Fibroblast of upper back skin (primary cell): Measurements from ENCODE around the gene FICD.
"Not testable (repeated sequence)": the region's sequence is repeated elsewhere in the genome, so short reads cannot be mapped to it uniquely, and the experiment has no call there.

Experiments used
- DNase-seq: peaks from one replicate; pipeline ENCODE4 v3.0.0-alpha.2; 2013

FICD gene

DNA sequence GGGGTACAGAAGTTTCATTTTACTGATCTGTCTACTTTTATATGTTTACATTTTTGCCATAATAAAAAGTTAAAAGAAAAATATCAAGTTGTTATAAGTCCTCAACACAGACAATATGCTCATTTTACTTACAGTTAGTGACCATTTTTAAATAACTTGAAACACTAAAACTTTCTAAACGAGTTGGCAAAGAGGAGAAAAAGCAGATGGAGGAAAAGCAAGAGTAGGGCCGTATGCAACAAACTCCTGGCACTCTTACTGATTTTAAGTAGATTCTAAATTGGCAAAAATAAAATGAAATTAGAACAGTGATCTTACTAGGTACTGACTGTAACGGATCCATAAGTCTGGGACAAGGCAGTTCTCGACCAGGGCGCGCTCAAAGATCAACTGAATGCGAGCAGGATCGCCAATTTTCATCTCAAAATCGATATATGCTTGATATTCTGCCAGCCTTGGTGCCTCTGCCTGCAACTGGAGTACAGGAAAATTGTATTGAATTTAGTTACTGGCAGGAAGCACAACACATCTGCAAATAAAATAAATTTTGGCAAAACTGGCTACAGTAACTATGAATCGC, 23.6 kb downstream of the FICD start:
- DNase-seq, result no peak

DNA sequence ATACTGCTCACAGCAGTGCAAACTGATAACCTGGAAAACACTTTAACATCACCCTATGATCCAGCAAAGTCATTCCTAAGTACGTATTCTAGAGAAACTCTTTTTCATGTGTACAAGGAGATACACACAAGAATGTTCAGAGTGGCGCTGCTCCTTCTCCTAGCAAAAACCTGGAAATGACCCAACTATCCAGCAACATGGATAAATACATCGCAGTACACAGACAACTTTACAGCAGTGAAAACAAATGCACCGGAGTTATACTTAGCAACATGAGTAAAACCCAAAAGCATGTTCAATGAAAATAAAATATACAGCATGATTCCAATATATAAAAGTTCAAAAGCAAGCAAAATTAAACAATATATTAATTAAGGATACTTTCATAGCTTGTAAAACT, 27.2 kb downstream of the FICD start:
- DNase-seq, result peak; percentile 28

DNA sequence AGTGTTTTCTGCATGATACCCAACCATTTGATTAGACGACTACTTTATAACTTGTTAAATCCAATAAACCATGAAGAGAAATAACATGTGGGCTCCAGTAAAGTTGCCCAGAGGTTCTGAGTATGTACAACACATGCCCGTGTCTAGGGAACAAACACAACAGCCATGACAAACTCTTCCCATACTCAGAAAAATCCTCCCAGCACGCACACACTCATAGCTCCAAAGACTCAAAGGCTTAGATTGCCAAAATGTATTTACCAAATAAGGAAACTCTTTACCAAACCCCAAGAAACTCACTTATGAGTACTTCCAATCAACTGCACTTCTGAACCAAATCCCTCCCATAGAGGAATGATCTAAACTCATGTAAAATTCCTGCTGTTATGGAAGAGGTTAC, 28.6 kb downstream of the FICD start:
- DNase-seq, result peak; percentile 31

DNA sequence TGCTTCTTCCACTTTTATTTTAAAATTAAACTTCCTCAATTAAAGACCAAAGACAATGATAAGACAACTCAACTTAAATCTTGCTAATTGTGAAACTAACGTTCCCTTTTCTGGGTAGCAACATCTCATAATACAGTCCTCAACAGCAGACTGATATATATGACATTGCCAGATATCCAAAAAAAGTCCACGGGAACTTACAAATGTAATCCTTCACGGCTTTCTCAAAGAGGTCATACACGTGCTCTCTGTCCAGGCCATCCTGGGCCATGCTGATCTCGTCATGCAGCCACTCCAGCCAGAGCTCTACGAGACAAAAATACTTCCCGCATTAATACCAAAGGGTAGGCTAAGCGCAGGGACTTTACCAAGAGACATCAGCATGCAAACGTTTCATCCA, 32.6 kb downstream of the FICD start:
- DNase-seq, result no peak

DNA sequence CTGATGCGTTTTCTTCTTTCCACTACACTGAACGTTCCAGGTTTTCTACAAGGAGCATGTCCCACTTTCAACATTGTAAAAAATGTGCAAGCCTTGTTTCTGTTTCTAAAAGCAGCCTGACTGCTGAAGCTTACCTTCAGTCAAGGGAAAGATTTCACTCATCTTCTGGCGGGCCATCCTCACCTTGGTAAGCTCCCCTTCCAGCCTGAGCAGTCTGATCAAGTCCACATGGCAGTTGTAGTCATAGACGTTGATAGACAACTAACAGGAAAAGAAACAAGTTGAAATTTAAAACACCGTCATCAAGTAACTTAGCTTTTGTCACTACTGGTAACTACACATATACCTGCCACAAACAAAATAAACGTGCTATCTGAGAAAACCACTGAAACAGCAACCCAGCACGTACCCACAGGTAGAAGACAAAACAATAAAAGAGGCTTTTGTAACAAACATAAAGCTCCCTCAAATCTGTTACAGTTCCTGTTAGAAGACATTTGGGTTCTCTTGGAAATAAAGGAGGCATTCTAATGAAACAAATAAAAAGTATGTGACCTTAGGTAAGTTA, 34.0 kb downstream of the FICD start:
- no peak for DNase-seq

DNA sequence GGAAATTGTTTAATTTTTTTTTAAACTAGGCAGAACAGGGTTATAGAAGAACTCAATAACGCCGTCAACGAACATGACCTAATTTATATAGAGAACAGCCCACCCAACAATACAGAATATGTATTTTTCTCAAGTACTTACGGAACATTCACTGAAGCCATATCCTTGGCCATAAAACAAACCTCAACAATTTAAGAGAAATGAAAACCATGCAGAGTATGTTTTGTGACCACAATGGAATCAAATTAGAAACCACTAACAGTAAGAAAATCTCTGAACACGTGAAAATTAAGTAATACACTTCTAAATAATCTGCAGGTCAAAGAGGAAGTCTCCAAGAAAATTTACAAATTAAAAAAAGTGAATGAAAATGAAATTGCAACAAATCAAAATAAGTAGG, 36.5 kb downstream of the FICD start:
- peak; percentile 79 for DNase-seq

DNA sequence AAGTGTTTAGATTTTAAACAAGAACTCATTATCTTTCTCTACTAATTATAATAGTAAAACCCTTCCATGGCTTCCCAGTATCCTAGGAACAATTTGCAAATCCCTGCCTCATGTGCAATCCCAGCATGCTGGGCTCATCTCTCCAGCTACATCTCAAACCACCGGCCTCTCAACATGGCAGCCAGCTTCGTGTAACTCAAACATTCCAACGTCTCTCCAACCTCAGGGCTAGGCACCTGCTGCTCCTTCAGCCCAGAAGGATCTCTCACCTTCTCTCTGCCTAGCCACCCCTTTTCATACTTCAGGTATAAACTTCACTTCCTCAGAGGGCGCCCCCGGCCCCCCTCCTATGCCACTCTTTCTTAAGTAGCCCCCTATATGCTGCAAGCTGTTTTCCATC, 38.7 kb downstream of the FICD start:
- DNase-seq, result no peak

DNA sequence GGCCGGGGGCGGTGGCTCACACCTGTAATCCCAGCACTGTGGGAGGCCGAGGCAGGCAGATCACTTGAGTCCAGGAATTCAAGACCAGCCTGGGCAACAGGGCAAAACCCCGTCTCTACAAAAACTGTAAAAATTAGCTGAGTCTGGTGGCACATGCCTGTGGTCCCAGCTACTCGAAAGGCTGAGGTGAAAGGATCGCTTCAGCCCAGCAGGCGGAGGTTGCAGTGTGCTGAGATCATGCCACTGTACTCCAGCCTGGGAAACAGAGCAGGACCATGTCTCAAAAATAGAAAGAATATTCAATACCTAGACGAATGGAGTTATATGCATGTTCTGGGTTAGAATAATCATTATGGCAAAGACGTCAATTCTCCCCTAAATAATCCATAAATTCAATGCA, 40.3 kb downstream of the FICD start:
- not testable (repeated sequence) for DNase-seq

DNA sequence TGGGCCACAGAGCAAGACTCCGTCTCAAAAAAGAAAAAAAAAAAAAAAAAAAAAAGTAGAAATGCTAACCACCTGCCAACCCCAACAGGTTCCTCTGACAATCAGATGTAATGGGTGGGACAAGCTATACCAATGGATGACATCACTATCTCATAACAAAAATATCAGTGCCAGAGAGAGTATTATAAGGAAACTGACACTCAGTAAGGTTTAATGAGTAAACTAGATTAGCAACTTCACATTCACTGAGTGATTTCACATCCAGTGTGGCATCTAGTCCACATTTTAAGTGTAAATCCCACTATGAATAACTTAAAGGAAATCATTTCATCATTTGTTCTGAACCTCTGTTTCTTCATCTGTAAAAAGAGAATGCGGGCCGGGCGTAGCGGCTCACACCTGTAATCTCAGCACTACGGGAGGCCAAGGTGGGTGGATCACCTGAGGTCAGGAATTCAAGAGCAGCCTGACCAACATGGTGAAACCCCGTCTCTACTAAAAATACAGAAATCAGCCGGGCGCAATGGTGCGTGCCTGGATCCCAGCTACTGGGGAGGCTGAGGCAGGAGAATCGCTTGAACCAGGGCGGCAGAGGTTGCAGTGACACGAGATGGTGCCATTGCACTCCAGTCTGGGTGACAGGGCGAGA, 44.1 kb downstream of the FICD start:
- no peak for DNase-seq

DNA sequence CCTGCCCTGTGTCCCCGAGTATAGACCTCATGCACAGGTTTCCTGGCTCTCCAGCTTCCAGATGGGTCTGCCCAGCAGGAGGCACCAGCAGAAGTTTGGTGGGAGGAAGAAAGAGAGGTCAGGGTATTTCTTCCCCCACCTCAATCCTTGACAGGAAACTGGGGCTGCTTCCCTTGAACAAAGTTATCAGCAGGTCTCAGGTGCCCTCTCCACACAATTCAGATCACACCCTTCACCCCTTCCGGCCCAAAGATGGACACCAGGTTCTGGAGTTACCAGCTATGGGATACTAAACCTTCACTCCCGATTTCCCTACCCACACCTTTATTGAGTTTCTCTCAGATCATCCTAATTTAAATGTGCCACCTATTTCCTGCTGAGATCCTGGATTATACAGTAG, 44.7 kb downstream of the FICD start:
- no peak for DNase-seq

DNA sequence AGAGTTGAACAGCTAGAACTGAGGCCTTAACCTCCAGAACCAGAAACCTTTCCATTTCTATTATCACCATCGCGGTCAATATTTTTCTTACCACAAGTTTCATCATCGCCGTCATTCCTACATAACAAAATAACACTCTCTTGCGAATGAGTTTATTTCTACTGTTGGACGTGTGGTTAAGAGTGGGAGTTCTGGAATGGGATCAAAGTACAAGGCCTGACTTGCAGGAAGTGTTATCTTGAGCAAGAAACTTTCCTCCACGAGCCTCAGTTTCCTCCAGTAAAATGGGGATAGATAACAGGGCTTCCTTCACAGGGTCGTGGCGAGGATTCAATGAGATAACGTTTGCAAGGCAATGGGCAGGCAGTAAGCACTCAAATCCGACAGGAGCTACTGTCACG, 45.2 kb downstream of the FICD start:
- DNase-seq, result peak; percentile 37

DNA sequence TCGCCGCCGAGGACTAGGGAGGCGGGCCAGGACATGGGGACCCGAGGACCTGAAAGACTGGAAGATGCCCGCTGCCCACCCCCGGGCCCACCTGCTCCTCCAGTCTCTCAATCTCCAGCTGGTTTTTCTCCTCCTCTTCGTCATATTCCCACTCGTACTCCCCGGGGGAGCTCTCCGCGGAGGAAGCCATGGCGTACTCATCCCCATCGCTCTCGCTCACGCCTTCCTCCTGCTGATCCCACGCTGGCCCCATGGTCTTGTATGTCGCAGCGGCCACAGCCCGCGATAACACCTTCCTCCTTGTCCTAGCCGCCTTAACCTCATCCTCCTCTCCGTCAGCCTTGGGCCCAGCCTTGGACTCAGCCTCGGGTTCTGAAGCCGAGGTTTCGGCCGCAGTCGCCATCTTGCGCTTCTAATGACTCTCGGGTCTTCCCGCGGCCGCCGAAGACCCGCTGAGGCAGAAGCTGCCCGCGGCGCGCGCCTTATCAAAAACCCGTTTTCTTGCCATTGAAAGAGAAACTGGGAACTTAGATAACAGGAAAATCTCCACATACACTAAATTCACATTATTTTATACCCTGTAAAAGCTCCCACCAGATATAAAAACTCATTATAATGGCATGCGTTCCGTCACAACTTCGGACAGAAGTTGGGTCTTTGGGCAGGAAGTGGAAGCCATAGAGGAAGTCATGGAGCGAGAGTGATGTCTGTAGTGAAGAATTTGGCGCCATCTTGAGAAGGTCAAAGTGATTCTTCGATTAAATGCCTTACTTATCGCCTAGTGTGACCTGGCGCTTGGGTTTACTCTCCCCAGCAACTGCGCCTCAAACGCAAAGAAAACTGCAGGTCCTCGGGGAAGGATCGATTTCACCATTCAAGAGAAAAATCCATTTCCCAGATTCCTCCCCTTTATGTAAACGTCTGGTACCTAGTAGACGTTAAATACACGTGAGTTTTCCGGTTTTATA, 46.0 kb downstream of the FICD start, which contains the start of gene SART3:
Gene SART3, minus strand, starts transcription at position 422 of the 968 bp plus-strand sequence. Its CDS starts 19 bp downstream, at position 403.
- peak; percentile 86 for DNase-seq

DNA sequence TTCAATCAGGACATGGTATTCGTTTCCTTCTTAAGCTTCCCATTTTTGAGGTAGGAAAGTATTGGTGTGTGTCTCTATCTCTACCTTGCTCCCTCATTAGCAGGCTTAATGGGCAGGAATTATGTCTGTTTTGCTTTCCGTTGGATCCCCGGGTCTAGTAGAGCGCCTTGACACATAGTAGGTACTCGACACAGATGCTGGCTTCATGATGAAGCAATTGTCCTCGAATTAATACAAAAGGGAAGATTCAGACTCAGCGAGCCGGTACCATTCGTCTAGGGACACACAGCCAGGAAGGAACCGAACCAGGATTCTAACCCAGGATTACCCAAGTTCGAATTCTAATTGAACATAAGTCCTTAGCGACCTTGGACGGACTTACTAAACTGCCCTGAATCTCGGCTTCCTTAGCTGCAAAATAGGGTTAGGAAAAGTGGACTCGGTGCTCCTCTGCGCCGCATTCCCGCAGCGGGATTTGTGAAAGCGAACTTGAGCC, 46.8 kb downstream of the FICD start:
- DNase-seq, result no peak

DNA sequence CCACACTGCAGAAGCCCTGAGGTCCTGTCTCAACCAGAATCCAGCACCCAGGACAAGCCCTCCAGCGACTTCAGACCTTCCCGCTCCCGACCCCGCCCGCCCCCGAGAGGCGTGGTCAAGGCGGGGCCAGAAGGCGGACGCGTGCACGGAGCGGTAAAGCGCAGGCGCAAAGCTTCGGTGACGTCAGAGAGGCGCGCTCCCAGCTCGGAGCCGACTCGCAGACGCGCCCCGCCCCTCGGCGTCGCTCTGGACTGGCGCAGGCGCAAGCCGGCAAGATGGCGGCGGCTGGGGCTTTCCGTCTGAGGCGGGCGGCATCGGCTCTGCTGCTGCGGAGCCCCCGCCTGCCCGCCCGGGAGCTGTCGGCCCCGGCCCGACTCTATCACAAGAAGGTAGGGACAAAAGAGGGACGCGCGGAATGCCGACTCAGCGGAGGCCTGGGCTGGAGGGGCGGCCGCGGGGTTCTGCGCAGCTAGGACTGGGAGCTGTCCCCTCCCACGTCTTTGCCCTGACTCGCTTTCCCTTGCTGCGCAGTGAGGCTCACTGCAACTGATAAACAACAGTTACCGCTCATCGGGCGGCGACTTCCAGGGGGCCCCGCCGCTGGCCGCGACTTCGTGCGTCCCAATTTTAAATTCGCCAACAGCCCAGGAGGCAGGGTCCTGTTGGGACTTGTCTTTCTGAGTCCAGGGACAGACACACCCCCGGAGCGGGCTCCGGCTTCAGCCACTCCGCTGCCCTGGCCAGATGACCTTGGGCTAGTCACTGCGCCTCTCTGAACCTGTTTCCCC, 47.5 kb downstream of the FICD start, which contains the start of gene ISCU:
Gene ISCU, plus strand, starts transcription at position 249 of the 788 bp plus-strand sequence. Its CDS starts 27 bp downstream, at position 276.
- peak; percentile 96 for DNase-seq

DNA sequence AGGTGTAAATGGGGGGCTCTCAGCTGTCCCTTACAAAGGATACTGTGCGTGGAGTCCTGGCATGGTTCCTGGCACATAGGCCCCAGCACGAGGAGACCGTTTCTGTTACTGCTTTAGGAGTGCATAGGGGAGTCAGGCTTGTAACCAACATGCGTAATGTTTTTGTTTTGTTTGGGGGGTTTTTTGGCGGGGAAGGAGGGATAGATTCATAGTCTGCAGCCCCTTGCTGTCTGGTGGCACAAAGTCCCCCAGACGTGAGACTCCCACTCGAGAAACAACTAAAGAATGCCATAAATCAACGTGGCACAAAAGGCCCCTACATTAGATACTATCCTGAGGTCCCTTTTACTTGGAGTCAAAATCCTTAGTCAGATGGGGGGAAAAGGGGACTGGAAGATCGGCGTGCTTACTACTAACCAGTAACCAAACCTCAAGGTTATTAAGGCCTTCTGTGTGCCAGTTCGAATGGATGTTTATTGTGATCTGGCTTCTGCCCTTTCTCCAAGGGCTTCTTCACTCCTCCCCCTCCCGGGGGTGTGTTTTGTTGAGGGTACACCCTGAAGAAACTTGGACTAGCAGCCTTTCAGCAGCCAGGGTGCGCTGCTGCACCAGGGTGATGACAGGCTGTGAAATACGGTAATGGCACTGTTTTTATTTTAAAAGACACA, 48.2 kb downstream of the FICD start:
- DNase-seq, result peak; percentile 92

DNA sequence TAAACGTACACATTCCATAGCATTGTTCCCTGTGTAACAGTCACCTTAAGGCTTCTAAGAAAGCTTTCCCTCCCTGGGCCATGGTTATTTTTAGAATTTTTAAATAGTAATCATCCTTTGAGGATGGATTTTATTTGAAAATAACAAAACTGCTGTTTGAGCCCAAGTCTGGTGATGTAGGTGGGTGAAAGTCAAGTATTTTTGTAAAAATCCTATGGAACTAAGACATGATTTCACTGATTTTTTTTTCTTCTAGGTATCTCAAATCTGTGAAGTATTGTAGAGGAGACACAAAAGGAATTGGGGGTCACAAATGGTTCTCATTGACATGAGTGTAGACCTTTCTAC, 48.7 kb downstream of the FICD start:
- no peak for DNase-seq

DNA sequence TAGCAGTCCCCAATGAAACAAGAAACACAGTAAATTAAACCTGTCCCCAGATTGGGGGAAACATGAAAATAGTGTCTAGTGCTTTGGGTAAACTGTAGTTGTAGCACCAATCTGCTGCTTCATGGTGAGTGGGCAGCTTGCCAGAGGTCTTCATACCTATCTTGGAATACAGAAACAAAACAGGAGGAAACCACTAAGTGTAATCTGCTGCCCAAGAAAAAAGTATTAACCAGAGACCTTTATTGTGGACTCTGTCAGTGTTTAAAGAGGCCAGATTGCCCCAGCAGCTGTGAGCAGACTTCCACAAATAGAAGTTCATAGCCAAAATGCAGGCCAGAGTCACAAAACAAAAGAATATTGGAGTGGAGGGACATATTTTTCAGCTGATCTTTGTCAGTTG, 49.6 kb downstream of the FICD start:
- no peak for DNase-seq

DNA sequence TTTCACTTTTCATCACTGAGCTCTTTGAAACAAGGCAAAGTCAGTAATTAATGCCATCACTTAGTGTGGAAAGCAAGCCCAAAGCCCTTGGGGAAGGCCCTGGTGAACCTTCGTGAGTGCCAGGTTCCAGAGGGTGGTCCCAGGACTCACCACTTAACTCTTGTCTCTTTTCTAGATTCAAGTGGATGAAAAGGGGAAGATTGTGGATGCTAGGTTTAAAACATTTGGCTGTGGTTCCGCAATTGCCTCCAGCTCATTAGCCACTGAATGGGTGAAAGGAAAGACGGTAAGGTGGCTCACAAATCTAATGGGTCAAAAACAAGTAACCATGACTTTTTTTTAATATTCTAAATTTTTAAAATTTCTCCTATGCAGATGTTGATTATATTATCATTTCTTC, 50.1 kb downstream of the FICD start:
- DNase-seq, result no peak

DNA sequence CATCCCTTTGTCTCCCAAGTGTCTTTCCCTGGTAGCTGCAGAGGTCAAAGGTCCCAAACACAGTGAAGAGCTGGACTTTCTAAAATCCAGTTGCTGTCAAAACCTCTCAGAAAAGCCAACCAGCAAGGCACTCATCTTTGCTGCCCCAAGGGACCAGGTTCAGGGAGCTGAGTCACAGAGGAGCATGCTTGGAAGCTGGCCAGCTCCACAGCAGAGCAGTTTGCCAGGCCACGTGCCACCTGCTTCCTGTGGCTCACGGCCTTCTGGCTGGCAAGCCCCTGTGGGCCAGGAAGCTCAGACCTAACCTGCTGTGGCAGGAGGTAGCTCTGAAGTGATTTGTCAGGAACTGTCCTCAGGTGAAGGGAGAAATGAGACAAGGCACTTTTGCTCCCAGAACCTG, 50.9 kb downstream of the FICD start:
- peak; percentile 52 for DNase-seq

DNA sequence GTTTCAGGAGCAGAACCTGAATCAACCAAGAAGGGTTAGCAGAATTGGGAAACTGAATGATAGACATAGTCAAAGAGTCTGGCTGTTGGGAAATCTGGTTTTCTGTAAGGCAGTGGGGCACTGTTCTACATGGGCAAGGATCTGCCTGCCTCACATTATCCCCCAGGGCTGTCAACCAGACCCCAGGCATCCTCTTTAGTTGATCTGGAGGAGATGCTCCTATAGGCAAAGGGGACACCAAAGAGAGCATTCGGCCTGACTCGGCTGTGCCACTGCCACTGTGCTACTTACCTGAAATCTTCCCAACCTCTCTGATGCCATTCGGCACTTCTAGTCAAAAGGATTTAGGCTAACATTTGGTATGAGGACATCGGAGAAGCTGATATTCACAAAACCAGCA, 51.4 kb downstream of the FICD start:
- DNase-seq, result no peak

DNA sequence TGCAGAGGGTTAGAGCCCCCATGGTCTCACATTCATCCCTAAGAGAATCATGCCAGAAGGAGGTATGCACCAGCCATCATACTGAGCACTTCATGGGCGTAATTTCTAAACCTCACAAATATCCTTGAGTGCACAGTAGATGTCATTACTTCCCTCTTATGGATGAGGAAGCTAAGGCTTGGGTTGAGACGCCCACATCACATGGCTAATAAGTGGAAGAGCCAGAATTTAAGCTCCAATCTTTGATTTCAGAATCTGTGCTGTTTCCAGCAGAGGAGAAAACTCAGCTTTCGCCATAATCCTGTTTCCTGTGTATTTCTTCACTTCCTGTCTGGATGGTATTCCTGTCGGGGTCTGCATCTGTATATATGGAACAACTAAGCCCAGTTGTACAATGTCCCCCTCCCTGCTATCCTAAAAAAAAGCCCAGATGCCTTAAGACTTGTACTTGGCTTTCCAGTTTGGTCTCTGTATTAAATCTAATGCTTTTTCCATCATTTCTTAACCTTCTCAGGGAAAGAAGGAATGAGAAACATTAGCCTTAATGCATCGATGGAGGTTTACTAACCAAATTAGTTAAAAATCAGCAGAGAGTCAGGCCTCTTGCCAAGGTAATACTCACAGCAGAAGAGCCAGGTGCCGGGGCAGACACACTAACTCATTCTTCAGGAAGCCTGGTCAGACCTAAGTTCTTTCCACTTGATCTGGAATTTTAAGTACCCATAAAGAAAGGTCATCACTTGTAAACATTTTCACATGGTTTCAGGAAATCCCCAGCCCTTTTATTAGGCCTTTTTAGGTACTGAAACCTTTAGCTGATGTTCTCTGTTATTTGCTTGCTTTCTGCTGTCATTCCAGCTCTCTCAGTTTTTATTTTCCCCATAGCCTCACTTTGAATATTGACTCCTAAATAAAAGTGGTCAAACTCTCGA, 52.6 kb downstream of the FICD start:
- DNase-seq, result no peak
